ENCODE measurements around the gene EIF1. TPM values are rescaled to one million over a fixed set of nuclear protein-coding genes. Genes with fewer than 3 reads are reported as not detected.

Gene EIF1
- total RNA-seq, 1 experiment from 2014 or later, result 651 TPM

GRCh38 chr17:41728056-41728455, 39.4 kb downstream of the EIF1 start:
- H4K91ac ChIP-seq (ENCODE audit: insufficient read length, low read depth, low read length), result no peak overlapping the region
- no peaks in the 10 kb centered on the region for H3K9me3 Mint-ChIP-seq
- no CpG with 5 or more reads among the region's 12 CpGs for WGBS (ENCODE audit: extremely low coverage, insufficient read length, low lambda C conversion rate)

More at GRCh38 chr17:41728056-41728455, 39.4 kb downstream of the EIF1 start:
- no peak overlapping the region for H2AFZ ChIP-seq (ENCODE audit: low read length)
- Mint-ChIP-seq H3K36me3 (ENCODE audit: insufficient read depth in 1 of 3, low read depth in 3 of 3) (no peaks in the 10 kb centered on the region; a peak in 2 of 7 replicates), H3K27ac (no peak overlapping the region; a peak in 1 of 7 replicates), H3K4me1 (peaks cover 5 to 29% of the 10 kb centered on the region in 2 experiments; a peak in 3 of 4 replicates), H3K27me3 (ENCODE audit: low read depth) (peaks cover 38% of the 10 kb centered on the region), H3K4me3 (no peak overlapping the region)
- H4K20me1 ChIP-seq (ENCODE audit: control insufficient read depth, insufficient read depth, insufficient read length), result peaks cover 2% of the 10 kb centered on the region
- H3K27me3 ChIP-seq (ENCODE audit: insufficient read depth, low read length), result peaks cover 16% of the 10 kb centered on the region; the same call in 1 of the 2 replicates
- H3K4me2 ChIP-seq (ENCODE audit: insufficient read depth, insufficient read length, low read length), result no peak overlapping the region
- H2BK120ac ChIP-seq (ENCODE audit: low read depth, low read length, poor library complexity, severe bottlenecking), result no peak overlapping the region
- H2BK20ac ChIP-seq (ENCODE audit: low read depth, low read length, poor library complexity, severe bottlenecking), result no peak overlapping the region
- H3K14ac ChIP-seq (ENCODE audit: insufficient read depth, low read length), result no peak overlapping the region; the same call in 1 of the 2 replicates
- H3K23ac ChIP-seq (ENCODE audit: insufficient read length, low read depth, low read length), result no peak overlapping the region
- H4K5ac ChIP-seq (ENCODE audit: insufficient read length, low read depth, low read length), result no peak overlapping the region
- H3K9ac ChIP-seq (ENCODE audit: extremely low read depth, insufficient read length, low read length), result no peak overlapping the region
- no peaks in the 10 kb centered on the region for H3K4me1 ChIP-seq (ENCODE audit: insufficient read depth, low read length)
- H2BK15ac ChIP-seq (ENCODE audit: low read depth, low read length), result no peak overlapping the region
- H3K56ac ChIP-seq (ENCODE audit: insufficient read length, low read depth, low read length), result no peak overlapping the region
- no peak overlapping the region for H2BK5ac ChIP-seq (ENCODE audit: insufficient read length, low read length)
- H3K79me2 ChIP-seq (ENCODE audit: insufficient read depth, low read length), result no peaks in the 10 kb centered on the region
- H3K27ac ChIP-seq (ENCODE audit: insufficient read length, low read depth, low read length), result no peak overlapping the region
- H3K18ac ChIP-seq (ENCODE audit: insufficient read length, low read depth, low read length), result no peak overlapping the region
- TF ChIP-seq CTCF (conservative IDR thresholded peaks at IDR 0.05), result no peak
- no peaks in the 10 kb centered on the region for H3K23me2 ChIP-seq (ENCODE audit: insufficient read length, low read depth, low read length, poor library complexity, severe bottlenecking)
- H2AK5ac ChIP-seq (ENCODE audit: insufficient read length, low read length), result no peak overlapping the region
- H3K79me1 ChIP-seq (ENCODE audit: insufficient read depth, low read depth, low read length, poor library complexity, severe bottlenecking), result no peaks in the 10 kb centered on the region
- H4K8ac ChIP-seq (replicated peaks; ENCODE audit: insufficient read length, low read depth, low read length), result no peak overlapping the region
- DNase-seq, result no peak
- H3K9me3 ChIP-seq (ENCODE audit: control insufficient read depth, low read depth, low read length), result no peaks in the 10 kb centered on the region
- no peak overlapping the region for H3T11ph ChIP-seq (ENCODE audit: low read length)
- H3K4ac ChIP-seq (ENCODE audit: low read depth, low read length), result no peak overlapping the region
- H2BK12ac ChIP-seq (ENCODE audit: insufficient read length, low read depth, low read length), result no peak overlapping the region
